GM19397 (cell line): Measurements from ENCODE around the gene PDGFA.

Experiments
- ATAC-seq: cut with Tn5 transposase; IDR thresholded peaks from one replicate; pipeline ENCODE4 v1.9.1; 2021; ENCODE audit warnings: mild to moderate bottlenecking, moderate library complexity; ENCODE audit not compliant: unreplicated experiment

Gene PDGFA

GRCh38 chr7:449324-450019 lies 70.2 kb downstream of the PDGFA start:
- no peak for ATAC-seq

GRCh38 chr7:447523-447922 lies 72.1 kb downstream of the PDGFA start:
- no peak for ATAC-seq
